Measurements from ENCODE around the gene TYW3.

DNA sequence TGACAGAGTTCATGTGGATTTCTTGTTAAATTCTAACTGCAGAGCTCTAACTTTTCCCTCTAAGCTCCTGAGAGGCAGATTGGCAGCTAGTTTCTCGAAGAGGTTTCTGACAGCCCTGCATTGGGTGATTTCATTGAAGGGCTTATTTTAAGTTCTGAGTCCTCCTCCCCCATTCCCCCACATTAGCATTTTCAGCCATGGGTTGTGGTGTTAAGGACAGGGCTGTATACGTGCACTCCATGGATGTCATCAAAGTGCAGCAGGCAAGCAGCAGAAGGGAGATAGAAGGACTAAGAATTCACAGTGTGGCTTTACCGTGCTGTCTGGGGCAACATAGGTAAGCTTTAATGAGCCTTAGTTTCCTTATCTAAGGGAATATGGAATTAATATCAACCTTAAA is 19.1 kb upstream of the TYW3 start:
- TF ChIP-seq, protein P1, sequence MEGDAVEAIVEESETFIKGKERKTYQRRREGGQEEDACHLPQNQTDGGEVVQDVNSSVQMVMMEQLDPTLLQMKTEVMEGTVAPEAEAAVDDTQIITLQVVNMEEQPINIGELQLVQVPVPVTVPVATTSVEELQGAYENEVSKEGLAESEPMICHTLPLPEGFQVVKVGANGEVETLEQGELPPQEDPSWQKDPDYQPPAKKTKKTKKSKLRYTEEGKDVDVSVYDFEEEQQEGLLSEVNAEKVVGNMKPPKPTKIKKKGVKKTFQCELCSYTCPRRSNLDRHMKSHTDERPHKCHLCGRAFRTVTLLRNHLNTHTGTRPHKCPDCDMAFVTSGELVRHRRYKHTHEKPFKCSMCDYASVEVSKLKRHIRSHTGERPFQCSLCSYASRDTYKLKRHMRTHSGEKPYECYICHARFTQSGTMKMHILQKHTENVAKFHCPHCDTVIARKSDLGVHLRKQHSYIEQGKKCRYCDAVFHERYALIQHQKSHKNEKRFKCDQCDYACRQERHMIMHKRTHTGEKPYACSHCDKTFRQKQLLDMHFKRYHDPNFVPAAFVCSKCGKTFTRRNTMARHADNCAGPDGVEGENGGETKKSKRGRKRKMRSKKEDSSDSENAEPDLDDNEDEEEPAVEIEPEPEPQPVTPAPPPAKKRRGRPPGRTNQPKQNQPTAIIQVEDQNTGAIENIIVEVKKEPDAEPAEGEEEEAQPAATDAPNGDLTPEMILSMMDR (IDR thresholded peaks at IDR 0.05 in 4 of 5, conservative IDR thresholded peaks at IDR 0.05 in 1 of 5) = no peak
- no peak for TF ChIP-seq POLR2A (IDR thresholded peaks at IDR 0.05)

All from gastrocnemius medialis (tissue), 4 donors.